Activated T-helper 1 cell treated with anti-CD3 and anti-CD28 coated beads, Interleukin-2, amount 50 U/mL, for 16 hours (primary cell): ENCODE measurements around the gene TLR6.

Experiments
- DNase-seq, 2 donors: peaks; one replicate each; pipeline ENCODE4 v3.0.0-alpha.2; 2020; ENCODE audit warnings: low read depth in 1 of 2, low spot score in 1 of 2

Gene TLR6, protein sequence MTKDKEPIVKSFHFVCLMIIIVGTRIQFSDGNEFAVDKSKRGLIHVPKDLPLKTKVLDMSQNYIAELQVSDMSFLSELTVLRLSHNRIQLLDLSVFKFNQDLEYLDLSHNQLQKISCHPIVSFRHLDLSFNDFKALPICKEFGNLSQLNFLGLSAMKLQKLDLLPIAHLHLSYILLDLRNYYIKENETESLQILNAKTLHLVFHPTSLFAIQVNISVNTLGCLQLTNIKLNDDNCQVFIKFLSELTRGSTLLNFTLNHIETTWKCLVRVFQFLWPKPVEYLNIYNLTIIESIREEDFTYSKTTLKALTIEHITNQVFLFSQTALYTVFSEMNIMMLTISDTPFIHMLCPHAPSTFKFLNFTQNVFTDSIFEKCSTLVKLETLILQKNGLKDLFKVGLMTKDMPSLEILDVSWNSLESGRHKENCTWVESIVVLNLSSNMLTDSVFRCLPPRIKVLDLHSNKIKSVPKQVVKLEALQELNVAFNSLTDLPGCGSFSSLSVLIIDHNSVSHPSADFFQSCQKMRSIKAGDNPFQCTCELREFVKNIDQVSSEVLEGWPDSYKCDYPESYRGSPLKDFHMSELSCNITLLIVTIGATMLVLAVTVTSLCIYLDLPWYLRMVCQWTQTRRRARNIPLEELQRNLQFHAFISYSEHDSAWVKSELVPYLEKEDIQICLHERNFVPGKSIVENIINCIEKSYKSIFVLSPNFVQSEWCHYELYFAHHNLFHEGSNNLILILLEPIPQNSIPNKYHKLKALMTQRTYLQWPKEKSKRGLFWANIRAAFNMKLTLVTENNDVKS

DNA sequence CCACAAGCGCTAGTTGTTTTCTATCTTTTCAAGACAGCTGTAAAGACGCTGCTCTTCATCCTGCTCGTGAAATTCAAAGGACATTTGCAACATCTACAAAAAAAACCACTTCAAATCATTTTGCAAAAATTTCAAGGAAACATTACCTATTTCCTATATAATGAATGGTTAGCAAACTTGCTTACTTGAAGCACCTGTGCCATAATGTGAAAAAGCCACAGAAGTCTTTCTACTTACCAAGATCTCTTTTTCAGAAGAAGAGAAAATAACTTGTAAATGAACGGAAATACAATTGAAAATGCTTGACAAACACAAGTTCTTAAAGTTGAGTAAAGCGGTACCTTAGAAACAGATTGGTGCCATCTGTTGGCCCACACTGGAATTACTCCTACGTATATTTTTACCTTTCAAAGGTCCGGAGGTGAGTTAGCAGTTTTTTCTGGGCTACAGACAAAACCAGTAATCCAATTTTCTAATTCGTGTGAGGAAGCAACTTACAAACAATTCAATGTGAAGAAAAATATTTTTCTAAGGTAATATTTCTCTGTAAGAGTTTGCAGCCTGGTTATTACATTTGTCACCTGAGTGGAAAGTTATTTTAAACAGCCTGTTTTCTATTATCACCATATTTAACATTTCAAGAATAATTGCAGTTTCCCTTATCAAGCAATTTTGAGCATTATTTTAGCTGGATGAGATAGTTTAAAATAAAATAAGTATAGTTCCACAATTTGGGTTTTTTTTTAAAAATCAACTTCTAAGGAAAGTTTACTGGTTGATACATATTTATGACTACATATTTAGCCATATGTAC lies at the start of gene TLR6:
TLR6 (minus strand) TSS at position 294 of the 814 bp plus-strand sequence. CDS start 27,344 bp downstream, outside the sequence.
- DNase-seq: peak in 1 of 2 donors; percentile 27

DNA sequence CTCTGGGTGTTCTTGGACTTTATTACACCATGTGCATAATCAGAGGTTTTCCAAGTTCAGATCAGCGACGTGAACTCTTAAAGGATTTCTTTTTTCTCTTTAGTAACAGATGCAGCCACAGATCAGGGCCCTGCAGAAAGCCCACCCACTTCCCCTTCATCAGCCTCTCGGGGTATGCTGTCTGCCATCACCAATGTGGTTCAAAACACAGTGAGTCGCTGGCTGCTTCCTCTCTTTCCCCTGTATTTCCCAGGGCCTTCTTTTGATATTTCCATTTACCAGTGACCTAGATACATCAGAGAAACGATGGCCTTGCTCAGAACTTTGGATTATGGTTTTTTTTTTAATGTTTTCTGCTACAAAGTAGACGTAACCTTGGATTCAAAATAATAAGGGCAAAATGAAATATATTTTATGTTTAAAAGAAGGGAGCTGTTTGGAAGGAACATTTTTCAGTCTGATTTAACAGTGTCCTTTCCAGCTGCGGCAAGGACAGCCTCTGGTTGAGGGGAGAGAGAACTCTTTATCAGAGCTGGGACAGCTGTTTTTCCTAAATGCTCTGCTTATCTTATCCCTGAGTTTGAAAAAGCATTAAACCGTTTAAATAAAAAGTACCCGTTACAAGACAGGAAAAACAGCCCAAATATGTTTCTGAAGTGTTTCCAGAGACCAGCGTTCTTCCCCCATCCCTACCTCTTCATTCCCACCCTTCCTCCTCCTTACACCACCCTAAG lies 49.2 kb upstream of the TLR6 start:
- no peak for DNase-seq

DNA sequence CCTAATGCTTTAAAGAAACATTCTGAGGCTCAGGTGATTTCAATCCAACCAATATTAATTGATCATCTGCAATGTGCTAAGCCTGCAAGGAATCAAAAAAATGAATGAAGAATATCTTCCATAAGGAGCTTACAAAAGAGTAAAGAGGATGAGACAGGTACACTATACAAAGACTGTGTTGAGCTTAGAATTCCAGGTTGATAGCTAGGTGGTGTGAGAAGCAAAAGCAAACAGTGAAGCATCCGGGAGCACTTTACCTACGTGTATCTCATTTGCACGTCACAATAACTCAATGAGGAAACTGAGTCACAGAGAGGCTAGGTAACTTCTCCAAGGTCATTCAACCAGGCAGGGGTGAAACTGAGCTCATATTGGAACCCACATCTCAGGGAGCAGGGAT lies 48.1 kb upstream of the TLR6 start:
- no peak for DNase-seq

DNA sequence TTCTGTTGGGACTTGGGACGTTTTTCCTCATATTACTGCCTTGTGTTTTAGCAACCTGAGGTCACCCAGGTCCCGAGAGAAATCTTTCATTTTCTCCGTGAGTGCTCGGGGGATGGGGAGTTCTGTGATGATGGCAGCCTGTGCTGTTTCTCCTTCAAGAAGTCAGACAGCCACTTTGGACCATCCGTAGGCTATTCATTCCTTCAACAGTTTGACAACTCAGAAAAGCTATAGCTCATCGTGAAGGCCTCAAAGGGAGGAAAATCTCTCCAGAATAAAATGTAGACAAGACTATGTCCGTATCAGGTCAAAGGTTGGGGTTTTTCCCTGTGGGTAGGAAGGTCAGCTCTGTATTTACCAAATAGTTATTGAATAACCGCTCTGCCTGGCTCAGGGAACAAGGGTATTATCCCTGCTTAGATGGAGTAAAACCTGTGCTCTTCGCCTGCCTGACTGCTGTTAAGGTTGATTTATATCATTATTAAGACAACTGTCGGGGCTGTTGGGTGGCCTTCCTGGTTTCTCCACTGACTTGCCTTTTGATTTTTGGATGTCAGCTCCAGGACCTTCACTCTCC lies 47.6 kb upstream of the TLR6 start:
- no peak for DNase-seq

DNA sequence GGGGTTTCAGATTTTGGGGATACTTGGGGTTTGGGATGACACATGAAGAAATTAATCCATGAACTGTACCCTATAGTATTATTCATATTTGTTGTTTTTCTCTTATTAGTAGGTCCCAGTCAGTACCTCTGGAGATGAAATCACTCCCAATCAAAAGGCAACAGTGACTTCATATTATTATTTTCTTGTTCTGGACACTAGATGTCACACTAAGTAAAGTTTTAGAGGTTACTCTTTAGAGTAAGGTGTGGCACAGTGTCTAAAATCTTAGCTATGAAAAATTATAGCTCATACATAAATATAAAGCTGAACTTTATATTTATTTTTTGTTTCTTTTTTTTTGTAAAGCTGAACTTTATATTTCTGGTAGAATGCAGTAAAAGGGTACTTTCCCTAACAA lies 46.1 kb upstream of the TLR6 start:
- DNase-seq: no peak

DNA sequence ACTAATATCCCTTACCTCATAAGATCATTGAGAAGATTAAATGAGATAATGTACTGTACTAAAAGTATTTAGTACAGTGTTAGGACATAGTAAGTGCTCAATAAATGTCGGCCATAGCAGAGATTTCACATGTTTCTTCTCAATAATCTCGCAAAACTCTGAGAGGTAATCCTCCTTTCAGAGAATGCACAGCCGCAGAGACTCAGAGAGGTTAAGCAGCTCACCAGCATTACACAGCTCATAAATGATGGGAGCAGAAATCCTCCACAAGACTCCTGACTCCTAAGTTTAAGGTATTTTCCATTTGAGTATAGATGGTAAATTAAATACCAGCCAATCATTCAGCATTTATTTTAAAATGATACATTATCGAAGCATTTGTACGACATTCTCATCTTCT lies 45.6 kb upstream of the TLR6 start:
- no peak for DNase-seq

DNA sequence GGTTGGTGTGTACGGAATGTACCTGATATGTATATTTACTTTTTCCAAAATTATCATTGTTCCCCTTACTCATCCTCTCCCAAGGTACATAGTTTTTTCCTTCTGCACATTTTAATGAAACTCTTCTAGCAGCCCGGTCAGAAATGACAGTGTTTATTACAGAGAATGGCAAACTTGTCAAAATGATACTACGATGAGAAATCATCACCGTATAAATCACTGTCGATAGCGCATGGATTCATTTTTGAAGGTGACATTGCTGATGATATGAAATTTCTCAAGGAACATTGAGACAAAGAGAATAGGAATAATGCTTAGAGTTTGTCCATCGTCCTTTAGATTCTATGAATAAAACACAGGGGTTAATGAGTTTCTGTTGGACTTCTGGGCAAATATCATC lies 41.6 kb upstream of the TLR6 start:
- no peak for DNase-seq

DNA sequence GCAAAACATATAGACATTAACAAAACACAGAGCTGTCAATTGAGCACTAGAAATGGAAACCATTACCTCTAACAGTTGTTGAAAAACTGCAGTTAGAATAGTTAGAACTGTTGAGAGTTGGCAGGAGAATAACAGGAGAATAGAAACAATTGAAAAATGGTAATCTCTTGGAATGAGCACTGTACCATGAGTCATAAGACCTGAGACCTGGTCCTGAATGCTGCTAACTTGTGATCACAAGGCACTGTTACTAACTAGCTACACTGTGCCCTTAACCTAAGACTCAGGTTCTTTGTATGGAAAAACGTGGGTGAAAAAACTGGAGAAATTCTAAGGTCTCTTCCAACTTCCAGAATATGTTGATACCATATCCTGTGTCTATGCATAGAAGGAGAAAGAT lies 40.3 kb upstream of the TLR6 start:
- DNase-seq: no peak

DNA sequence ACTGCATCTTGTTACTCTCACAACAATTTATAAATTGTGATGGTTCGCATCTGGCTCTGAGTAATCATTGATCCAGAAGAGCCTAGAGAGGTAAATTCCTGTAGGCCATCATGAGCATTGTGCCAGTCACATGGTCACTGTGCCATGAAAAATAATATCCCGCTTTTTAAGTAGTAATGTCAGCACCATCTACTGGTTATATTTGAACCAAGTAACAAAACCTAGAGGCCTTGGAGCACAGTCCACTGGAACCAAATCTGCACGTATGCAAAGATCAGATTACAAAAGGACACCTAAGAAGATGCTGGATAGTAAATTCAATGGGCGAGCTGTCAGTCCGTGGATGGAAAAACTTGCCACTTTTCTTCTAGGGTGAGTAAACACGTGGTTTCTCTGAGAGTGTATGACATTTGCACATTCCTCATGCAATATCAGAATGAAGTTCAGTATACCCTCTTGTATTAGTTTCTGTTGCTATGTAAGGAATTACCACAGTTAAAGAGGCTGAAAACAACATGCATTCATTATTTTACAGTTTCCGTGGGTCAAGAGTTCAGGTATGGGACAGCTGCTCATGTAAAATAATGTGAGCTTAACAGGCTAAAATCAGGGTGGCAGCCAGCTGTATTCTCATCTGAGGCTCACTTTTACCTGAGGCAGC lies 37.8 kb upstream of the TLR6 start:
- DNase-seq: no peak

DNA sequence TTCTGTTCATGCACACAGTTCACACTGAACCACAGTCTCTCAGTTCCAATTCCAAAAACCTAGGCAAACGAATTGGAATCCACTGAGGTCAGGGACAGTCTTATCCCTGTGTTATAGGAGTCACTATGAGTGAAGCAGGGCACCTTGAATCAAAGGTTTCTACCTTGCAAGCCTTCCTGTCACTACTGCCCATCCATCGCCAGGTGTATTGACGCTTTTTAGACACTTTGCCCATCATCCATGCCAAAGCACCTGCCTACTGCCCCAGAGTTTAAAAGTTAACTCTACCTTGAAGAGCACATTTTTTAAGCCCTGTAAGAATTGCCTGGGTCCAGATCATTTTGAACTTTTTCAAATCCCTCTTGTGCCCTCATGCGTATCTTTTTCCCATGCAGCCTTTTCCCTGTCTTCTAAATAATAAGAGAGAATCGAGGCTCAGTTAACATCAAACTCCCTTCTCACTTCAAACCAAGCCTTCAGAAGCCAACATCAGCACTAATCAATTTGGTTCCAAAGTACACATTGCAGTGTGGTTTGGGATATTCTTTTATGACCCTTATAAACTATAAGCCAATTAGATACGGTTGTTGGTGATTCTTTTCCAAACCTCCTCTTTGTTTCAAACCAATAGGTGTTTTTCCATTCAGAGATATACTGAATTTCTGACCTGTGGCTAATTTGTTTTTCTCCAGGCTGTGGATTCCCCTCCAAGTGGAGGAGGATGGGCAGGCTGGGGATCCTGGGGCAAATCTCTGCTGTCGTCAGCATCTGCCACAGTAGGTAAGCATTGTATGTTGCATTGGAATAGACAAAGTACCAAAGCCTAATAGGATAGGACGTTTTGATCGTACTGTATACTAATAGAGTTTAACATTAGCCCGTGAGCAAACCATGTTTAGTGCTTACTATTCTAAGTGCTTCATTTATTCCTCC lies 34.7 kb upstream of the TLR6 start:
- DNase-seq: no peak

DNA sequence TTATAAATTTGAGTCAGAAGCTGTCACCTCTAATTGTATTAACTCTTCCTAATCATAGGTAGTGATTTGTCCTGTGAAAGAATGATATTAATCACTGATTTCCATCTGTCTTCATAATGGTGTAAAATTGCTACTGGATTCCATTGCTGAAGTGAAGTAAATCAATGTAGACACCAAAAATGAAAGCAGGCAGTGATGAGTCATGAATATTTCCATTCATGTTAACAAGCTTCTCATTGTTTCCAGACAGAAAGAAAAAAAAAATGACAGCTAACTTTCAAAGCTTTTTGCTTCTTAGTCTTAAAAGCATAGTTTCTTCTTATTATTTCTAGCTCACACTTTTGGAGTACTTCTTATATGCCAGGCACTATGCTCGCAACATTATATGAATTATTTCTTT lies 32.5 kb upstream of the TLR6 start:
- DNase-seq: no peak

DNA sequence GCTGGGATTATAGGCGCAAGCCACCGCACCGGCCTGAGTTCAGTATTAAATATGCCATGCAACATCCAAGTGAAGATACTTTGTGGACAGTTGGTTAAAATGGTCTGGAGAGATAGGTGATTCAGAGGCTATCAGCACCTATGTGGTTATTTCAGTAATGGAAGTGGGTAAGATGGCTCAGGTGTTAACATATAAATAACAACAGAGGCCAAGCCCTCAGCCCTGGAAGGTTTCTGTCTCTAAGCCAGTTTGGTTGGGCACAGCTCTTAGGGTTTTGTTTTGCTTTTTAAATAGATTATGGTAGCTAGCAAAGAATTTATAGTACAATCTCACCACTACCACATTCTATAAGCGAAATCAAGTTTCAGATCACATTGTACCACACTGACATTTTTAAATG lies 27.6 kb upstream of the TLR6 start:
- no peak for DNase-seq

DNA sequence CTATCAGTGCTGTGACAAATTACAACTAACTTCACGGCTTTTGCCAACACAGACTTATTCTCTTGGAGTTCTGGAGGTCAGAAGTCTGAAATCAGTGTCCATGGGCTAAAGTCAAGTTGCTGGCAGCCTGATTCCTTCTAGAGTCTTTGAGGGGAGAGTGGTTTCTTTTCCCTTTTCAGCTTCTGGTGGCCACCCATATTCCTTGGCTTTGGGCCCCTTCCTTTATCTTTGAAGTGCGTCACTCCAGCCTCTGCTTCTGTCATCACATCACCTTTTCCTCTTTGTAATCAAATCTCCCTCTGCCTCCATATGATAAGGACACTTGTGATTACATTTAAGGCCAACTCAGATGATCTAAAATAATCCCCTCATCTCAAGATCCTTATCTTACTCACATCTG lies 20.0 kb upstream of the TLR6 start:
- no peak for DNase-seq

DNA sequence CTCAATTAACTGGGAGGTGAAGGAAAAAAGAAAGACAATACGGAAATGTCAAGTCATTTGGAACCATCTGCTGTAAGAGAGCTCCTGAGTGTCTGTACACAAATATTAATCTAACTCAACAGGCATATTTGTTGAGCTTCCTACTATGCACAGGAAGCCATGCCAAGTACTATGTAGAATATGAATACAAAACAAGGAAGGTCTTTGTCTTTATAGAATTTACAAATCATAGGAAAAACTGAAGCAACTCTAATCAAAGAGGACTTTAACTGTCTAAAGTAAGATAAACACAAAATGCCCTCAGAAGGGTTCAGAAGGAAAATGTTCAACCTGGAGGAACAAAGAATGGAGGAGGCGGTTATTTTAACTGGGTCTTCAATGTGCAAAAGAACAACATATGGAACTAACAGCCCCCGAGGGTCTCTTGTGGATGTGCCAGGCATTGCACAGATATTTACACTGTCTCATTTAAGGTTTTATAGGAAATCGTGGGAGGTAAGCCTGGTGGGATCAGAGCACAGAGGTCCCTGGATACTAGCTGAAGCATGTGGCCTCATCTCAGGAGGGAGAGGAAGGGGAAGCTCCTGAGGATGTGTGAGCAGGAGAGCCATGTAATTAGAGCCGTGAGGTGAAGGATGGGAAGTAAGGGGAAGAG lies 16.8 kb upstream of the TLR6 start:
- DNase-seq: no peak

DNA sequence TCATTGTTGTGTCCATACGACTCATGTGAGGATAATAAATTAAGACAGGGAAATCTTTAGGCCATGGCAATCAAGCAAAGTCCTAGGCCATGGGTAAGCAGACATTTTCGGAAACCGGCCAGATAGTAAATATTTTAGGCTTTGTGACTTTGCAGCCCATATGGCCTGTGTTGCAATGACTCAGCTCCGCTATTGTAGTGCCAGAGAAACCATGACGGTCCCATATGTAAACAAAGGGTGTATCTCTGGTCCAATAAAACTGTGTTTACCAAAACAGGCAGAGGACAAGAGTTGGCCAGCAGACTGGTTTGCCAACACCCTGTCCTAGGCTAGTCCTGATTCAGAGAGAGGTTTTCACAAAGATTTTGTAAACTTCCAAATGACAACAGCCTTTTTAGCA lies 16.0 kb upstream of the TLR6 start:
- no peak for DNase-seq

DNA sequence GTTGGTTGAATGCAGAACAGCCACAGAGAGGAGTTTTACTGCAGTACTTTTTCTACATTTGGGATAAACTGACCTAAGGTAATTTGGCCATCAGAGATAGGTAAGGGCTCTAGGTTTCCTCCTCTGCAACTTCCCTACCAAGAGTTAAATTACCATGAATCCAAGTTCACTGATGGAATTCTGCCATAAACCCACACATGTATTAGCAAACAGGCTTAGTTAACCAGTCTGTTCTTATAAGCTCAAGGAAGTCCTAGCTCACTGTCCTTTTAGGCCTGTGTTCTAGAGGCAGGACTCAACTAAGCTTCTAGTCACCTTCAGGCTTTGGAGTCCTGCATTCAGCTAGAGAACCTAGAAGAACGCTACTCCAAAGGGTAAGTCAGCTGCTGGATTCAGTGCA lies 15.0 kb upstream of the TLR6 start:
- no peak for DNase-seq

DNA sequence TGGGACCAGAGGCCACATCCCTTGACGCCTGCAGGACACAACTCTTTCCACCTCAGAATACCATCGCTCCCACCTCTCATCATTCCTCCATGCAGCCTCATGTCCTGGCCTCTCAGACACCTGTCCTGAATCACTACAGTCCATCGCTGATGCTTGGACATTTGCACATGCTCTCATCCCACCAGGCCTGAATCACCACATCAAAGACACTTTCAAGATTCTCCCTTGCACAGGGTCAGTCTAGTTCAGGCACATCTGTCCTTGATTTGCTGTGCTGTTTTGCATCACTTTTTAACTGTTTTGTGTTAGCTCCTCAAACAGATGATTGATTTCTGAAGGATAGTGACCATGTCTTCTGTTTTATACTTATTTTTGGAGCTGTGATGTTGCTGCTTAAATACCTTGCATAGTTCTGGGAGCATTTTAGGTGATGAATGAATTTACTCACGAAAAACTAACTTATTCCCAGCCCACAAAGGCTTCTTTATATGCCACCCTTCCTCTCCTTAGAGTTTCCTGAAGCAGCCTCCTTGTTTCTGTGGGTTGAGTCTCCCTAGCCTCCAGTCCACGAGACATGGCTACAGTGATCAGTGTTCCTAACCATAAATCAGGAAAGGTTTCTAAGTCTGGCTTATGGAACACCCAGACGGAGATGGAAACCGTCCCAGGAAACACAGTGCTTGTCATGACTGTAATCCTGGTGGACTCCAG lies 13.6 kb upstream of the TLR6 start:
- DNase-seq: no peak

DNA sequence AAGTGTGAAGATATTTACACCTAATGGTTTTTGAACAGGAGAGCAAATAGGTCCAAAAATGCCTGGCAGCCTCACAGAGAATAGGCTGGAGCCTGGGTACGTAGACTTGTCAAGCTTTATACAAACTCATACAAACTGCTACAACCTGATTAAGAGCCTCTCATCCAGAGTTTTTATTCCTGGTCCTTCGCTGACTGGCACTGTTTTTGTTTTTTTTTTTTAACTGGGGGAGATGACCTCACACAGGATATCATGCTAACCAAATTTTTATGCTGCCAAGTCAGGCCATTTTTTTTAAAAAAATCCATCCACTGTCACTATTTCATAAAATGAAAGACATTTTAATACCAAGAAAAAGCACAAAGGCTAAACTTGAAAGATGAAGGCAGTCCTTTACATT lies 12.9 kb upstream of the TLR6 start:
- DNase-seq: no peak
